NCI-H2227 (cell line): ENCODE measurements around the gene OR2G2.

ENCODE experiments used
- DNase-seq: peaks from one replicate; lab custom pipeline; 2025; ENCODE audit not compliant: unreplicated experiment; lab: John Stamatoyannopoulos, UW

The OR2G2 gene, protein sequence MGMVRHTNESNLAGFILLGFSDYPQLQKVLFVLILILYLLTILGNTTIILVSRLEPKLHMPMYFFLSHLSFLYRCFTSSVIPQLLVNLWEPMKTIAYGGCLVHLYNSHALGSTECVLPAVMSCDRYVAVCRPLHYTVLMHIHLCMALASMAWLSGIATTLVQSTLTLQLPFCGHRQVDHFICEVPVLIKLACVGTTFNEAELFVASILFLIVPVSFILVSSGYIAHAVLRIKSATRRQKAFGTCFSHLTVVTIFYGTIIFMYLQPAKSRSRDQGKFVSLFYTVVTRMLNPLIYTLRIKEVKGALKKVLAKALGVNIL

DNA sequence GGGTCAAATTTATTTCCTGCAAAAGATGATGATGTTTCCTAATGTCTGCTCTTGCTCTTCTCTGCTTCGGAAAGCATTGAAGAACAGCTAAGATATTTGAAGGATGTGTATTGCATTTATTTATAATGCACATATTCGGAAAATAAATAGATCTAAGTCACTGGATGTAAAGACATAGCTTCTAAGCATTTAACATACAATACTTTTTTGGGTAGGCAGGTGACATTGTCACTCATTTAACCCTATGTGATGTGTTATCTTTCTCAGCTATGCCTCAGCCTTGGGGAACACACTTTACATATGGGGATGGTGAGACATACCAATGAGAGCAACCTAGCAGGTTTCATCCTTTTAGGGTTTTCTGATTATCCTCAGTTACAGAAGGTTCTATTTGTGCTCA is at the start of gene OR2G2:
Gene OR2G2 (plus strand): TSS at position 301 of the 400 bp plus-strand sequence. CDS start 0 bp downstream, at position 301.
- no peak for DNase-seq

DNA sequence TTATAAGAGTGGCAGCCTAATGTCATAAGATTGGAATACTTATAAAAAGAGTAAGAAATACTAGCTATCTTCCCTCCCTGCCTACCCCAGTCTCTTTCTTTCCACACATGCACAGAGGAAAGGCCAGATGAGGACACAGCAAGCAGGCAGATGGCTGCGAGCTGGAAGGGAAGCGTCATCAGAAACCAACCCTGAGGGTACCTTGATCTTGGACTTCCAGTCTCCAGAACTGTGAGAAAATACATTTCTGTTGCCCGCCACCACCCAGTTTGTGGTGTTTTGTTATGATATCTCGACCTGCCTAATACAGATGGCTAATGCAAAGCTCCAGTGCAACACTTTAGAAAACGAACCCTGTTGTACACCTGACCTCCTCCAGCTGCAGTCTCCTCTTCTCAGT is 49.6 kb upstream of the OR2G2 start:
- no peak for DNase-seq

DNA sequence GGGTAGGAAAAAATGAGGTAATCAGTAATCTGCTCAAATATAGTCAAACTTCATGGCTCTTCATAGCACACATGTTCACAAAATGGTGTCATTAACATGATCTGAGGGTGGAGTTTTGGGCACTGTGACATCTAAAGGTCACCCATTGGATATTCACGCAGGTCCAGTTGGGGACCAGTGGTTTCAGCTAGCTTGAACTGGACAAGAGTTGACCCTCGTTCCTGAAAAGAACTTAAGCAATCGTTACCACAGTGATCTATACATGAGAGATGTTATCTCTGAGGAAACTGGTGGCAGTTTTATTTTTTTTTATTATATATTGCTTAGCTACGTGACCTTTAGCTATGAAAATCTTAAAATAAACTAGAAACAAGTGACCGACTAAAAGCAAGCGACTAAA is 48.9 kb upstream of the OR2G2 start:
- no peak for DNase-seq

DNA sequence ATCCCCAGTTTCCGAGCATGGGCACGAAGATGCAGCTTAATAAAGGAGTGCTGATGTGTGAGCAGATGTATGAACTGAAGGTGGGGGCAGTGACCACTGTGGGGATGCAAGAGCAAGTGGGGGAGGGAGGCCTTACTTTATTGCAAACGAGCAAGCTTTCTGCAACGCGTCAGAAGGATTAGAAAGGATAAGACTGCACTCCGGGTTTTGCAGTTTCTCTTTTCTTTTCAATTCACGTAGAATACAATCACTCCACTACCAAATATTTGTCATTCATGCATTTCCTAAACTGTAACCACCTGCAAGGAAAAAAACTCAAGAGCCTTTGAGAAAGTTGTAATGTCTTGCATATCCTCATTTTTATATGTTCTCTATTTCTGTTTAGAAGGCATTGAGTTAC is 47.6 kb upstream of the OR2G2 start:
- DNase-seq = no peak

- no peak for DNase-seq
Observed at GRCh38 chr1:247542811-247543210, 45.3 kb upstream of the OR2G2 start.

DNA sequence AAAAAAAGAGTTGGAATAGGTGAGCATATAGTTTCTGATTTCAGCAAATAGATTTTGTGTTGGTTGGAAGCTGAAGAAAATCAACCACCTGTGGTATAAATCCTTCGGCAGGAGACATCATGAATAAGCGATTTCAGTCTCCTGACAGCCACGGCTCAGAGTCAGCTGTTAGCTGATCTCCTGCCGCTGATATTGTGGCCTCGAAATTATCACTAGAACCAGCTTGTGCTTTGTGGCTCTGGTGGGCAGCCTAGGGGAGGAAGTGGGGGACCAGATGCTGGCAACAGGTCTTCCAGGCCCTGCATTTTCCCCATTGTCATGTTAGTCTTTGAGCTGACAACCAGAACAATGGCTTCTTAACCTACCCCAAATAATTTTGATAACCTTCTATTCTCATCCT is 40.1 kb upstream of the OR2G2 start:
- no peak for DNase-seq

DNA sequence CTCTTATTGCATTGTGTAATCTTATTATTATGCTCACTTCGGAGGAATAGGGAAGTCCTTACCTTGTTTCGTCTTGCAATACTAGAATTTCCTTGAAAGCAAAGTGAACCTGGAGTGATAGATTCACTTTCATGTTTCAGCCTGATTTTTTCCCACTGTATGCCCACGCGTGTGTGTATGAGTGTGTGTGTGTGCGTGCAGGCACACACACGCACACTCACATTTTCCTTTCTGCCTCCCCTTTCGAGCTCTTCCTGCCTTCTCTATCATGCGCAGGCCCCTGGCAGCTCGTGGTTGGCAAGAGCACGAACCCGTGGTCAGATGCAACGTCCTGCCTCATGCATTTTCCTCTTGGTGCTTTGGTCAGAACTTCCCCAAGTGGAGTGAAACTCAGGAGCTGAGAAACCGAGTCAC is 39.4 kb upstream of the OR2G2 start, which contains the start of gene GCSAML:
Gene GCSAML (plus strand): TSS at position 366 of the 414 bp plus-strand sequence. CDS start 58 bp downstream, outside the sequence.
- DNase-seq = no peak

- no peak for DNase-seq
Observed at GRCh38 chr1:247551721-247552120, 36.4 kb upstream of the OR2G2 start.

GRCh38 chr1:247552231-247552630 is 35.9 kb upstream of the OR2G2 start:
- no peak for DNase-seq

GRCh38 chr1:247557926-247558674 is 30.1 kb upstream of the OR2G2 start:
- DNase-seq = no peak

DNA sequence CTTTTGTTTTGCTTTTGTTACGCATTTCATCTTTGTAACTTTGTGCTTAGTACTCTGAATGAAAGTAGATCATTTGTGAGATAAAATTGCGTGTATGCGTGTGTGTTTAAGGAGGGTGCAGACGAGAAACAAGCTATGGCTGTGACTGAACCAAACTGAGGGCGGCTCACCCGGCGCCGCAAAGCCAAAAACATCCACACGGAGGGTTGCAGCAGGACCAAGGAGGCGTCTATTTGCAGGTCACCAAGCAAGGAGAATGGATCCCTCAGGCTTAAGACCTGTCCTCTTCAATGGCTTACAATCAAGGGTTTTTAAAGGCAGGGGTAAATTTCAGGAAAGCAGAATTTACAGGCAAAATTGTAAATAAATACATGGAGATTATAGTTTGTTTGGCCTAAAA is 26.4 kb upstream of the OR2G2 start:
- DNase-seq = no peak

- no peak for DNase-seq
Observed at GRCh38 chr1:247562198-247562597, 26.0 kb upstream of the OR2G2 start.

- DNase-seq = no peak
Observed at GRCh38 chr1:247574236-247574635, 13.9 kb upstream of the OR2G2 start.

DNA sequence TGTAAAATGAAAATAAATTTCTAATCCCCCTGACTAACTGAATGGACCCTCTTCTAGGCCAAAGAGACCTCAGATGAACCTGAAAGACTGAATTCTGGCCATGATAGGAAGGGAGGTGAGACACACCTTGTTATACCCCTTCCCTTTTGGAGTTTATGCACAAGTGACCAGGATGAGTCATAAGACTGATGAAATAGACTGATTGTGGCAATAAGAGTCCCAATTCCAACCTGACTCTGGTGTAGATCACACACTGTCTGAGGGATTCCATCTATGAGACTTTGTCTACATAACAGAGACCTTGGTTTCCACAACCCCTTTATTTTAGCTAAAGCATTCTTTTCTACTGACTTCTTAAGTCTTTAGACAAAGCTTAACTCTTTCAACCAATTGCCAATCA is 13.5 kb upstream of the OR2G2 start:
- no peak for DNase-seq

DNA sequence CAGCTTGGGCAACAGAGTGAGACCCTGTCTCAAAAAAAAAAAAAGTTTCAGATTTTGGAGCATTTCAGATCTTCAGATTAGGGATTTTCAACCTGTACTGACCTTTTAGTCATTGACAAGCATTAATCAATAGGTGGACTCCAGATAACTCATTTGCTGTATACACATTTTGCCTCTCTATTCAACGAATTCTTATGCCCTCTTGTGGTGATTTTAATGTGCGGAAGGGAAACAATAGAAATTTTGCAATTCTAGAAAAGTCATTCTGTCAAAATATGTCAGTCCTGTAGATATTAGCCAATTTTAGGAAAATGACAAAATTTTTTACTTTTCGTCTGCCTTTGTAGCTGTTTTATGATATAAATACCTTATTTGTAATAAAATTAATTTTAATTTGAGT is 11.6 kb upstream of the OR2G2 start:
- no peak for DNase-seq

DNA sequence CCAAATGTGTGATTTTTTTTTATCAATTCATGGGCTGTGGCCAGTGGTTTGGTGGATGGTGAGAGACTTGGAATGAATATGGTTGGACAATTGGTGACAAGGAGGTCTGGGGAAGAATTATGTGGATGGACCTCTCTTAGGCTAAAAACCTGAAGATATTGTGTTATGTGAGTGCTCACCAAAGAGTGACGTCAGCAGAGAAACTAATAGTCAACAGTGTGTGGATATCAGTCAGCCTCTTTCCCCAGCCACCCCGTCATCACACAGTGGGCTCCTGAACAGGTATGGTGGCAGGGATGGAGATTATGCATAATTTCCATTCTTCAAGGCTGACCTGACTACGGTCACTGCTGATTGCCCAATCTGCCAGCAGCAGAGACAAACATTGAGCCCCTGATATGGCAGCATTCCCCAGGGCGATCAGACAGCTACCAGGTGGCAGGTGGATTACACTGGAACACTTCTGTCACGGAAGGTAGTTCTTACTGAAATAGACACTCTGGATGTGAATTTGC is 9.2 kb upstream of the OR2G2 start:
- DNase-seq = no peak

DNA sequence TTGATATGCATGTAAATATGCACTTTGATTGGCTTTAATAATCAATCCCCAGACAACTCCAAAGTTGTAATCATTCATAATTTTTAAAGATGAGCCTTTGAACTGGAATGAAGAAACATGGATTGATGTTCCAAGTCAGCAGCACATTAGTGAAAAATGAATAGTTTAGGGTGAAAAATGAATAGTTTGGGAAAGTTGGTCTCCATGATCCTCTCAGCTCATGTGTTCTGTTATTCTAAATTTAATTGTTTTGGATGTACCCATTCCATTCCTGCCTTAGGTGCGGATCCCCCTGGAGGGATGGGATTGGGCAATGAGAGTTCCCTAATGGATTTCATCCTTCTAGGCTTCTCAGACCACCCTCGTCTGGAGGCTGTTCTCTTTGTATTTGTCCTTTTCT is 17.1 kb downstream of the OR2G2 start, which contains the start of gene OR2G3:
Gene OR2G3 (plus strand): TSS at position 301 of the 400 bp plus-strand sequence. CDS start 0 bp downstream, at position 301.
- DNase-seq = no peak

DNA sequence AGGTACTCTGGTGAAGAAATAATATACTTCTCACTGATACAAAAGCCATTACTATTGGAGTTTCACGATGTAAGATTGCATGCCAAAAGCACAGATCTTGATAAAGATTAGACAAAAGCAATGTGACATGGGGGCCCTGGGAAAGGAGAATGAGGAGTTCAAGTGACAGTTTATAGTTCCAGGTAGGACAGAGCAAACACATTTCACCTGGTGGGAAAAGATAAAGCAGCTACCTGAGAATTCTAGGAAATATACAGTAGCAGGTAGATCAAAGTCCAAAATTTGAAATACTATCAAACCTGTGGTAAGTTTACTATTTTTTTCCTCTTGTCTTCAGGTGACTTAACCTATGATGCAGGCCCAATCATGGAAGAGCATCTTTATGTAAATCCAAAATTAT is 25.2 kb downstream of the OR2G2 start:
- DNase-seq = no peak

DNA sequence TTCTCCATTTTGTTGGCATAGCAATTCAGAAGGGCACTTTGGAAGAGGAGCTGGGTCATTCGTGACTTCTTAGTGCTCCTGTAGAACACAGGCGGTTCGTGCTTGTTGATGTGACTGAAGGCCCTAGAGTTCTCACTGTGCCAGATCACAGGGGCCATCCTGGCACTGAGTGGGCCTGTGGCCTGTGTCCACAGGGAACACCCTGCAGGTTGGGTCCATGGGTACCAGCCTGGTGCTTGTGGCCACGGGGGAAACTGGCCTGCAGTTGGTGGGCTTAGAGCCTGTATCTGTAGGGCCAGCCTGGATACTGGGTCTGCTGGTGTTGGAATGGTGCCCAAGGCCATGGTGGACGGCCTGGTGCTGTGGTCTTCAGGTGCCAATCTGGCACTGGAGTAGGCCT is 26.5 kb downstream of the OR2G2 start:
- DNase-seq = no peak

- DNase-seq = no peak
Observed at GRCh38 chr1:247627951-247628350, 39.8 kb downstream of the OR2G2 start.

GRCh38 chr1:247638011-247638410 is 49.9 kb downstream of the OR2G2 start:
- no peak for DNase-seq

GRCh38 chr1:247638781-247639180 is 50.6 kb downstream of the OR2G2 start:
- no peak for DNase-seq
